GM21381 (cell line): ENCODE data around the gene TSPAN33.
"Not testable (repeated sequence)": the region's sequence is repeated elsewhere in the genome, so short reads cannot be mapped to it uniquely, and the experiment has no call there.

Source experiments
- ATAC-seq: cut with Tn5 transposase; IDR thresholded peaks from one replicate; pipeline ENCODE4 v1.9.1; 2021; ENCODE audit warnings: mild to moderate bottlenecking, moderate library complexity; ENCODE audit not compliant: unreplicated experiment

TSPAN33 gene

DNA sequence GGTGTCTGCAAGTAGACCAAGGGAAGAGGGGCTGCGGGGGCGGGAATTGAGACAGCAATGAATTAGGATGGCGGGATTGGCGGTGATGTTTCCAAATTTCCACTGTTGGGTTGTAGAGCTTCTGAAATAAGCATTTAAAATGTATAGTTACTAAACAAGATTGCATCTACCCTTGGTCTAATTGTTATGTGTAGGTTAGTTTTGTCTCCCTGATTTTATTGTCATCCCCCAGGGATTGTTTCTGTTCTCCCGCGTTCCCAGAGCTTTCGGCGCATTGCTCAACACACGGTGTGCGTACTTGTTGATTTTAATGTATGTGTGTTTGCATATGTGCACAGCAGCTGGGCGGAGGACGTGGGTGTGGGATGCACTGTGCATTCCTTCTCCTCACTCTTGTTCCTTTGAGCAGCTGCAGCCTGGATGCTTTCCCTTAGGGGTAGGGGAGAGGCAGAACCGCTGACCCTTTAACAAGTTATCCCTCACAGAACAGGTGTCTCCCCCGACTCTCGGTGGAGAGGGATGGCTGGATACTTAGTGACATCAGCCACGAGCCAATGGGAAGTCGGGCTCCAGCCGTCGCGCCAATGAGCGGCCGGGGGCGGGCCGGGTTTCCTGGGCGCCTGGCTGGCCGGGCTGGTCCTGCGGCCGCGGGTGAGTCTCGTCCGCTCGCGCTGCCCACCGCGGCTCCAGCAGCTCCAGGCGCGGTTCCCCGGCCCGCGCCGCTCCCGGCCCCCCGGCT is at the start of gene TSPAN33:
Gene TSPAN33, plus strand, starts transcription at position 613 of the 739 bp plus-strand sequence. CDS start 274 bp downstream, outside the sequence.
- peak; percentile 81 for ATAC-seq

DNA sequence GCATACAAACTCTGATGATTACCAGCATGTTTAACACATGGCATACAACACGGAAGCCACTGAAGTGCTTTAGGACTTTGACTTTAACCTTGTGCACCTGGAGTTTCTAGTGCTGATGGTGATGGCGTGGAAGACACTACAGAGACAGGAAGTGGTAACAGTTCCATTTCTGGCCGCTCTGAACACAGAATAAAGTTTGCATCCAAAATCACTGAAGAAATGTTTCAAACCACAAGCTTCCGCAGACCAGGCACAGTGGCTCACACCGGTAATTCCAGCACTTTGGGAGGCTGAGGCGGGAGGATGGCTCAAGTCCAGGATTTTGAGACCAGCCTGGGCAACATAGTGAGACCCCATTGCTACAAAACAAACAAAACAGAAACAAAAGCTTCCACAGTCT is 49.2 kb upstream of the TSPAN33 start:
- ATAC-seq = peak; percentile 71

DNA sequence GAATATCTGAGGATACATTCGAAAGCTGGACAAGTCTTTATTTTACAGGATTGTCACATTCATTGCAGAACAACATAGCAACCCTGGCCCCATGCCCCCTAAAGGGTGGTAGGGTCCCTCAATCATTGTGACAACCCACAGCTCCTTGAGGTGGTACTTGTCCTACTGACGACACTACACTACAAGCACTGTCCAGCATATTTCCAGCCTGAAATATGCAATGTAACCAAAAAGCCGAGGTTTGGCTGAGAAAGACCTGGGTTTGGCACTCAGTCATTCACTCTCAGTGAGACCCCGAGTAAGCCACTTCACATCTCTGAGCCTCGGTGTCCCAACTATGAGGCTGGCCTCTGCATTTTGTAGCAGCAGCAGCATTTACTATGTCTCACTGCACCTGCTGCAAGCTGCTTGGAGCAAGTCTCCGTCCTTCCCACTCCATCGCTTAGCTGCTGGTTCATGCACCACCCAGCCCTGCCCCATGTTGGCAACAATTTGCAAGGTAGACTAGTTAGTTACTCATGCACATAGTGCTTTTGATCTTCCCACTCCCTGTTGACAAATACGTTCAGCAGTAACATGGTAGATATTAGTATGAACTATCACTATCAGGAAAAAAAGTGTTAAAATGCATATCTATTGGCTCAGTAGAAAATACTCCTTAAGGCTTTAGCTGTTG is 46.0 kb upstream of the TSPAN33 start:
- ATAC-seq = no peak

DNA sequence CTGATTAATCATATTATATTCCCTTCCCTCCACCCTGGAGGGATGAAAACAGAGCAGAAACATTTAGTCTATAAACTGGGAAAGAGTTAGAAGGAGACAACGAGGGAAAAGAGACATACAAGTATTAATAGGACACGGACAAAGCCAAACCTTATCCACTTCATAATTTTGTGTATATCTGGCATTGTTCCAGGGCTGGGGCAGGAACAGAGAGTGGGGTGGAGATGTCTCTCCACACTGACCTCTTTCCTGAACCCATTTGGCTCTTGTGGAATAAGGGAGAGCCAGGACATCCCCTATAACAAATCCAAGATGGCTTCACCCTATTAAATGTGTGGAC is 43.7 kb upstream of the TSPAN33 start:
- ATAC-seq = no peak

DNA sequence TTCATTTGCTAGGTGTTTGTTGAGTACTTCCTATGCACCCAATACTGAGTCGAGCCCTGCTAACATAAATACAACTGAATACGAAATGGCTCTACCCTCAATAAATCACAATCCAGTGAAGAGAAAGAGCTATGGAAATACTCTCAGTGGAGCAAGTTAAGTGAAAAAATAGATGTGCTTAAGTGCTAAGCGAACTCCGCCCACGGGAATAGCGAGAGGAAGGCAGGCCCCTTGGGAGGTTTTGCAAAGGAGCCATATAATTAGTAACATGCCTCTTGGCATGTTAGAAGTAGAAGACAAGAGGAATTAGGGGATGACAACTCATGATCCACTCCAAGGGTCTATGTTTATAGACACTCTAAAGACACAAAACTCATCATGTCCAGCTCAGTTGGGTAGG is 42.8 kb upstream of the TSPAN33 start:
- ATAC-seq = no peak

- no peak for ATAC-seq
Measured at GRCh38 chr7:129103561-129104324, 40.8 kb upstream of the TSPAN33 start.

DNA sequence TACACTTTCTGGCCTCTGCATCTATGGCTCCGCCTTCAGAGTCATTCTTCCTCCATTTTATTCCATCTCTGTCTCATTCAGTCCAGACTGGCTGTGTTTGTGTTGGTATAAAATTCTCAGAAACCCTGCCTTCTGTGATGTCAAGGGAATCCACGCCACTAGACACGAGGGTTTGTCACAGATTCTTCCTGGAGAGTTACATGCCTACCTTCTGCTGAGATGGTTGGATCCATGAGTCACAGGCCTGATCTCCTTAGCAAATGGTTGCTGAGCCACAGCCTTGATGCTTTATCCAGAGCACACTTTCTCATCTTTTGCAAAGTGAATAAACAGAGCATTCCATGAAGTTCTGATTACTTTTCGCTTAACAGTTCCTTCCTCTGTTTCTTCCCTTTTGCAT is 35.9 kb upstream of the TSPAN33 start:
- no peak for ATAC-seq

- ATAC-seq = no peak
Measured at GRCh38 chr7:129110258-129110981, 34.1 kb upstream of the TSPAN33 start.

DNA sequence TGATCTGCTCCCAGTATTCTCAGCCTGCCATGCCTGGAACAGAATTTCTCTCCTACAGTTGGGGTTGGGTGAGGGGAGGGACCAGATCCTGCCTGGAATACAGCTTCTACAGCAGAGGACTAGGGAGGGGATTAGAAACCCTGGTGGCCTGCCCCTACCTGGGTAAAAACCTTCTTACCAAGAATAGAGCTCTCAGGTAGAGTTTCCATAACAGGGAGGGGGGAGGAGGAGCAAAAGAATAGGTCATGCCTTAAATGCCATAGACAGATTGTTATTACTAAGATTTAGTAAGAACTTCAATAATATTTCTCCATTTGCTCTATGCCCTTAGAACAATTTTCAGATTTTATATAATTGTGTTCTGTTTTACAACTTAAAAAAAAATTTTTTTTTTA is 33.5 kb upstream of the TSPAN33 start:
- ATAC-seq = no peak

DNA sequence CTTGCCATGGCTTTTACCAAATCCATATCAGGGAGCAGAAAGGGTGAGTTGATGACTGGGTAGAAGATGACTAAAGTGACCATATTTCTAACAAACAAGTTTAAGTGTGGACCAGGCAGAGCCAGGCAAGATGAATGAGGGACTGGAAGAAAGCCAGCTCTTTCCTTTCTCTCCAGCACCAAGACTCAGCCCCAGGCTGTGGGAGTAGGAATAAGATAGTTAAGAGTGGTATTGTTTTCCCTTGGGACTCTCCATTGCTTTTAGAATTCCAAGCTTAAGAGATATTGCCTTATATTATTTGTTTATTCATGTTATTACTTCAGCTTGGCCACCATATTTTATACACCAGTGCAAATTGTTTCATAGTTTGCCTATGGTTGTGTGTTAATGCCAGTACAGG is 28.8 kb upstream of the TSPAN33 start:
- ATAC-seq = no peak

- ATAC-seq = no peak
Measured at GRCh38 chr7:129118182-129118581, 26.3 kb upstream of the TSPAN33 start.

- ATAC-seq = no peak
Measured at GRCh38 chr7:129118976-129119375, 25.5 kb upstream of the TSPAN33 start.

DNA sequence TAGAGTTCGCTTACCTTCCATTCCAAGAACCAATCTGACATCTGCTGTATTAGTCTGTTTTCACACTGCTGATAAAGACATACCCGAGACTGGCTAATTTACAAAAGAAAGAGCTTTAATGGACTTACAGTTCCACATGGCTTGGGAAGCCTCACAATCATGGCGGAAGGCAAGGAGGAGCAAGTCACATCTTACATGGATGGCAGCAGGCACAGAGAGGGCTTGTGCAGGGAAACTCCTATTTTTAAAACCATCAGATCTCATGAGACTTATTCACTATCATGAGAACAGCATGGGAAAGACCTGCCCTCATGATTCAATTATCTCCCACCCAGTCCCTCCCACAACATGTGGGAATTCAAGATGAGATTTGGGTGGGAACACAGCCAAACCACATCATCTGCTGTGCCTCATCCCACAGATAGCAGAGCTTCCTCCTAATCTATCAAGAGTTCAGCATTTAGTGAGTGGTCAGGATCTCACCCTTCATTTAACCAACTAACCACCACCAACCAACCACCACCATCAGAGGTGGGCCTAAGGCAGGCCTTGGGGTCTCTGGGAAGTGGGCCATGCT is 22.9 kb upstream of the TSPAN33 start:
- ATAC-seq = not testable (repeated sequence)

DNA sequence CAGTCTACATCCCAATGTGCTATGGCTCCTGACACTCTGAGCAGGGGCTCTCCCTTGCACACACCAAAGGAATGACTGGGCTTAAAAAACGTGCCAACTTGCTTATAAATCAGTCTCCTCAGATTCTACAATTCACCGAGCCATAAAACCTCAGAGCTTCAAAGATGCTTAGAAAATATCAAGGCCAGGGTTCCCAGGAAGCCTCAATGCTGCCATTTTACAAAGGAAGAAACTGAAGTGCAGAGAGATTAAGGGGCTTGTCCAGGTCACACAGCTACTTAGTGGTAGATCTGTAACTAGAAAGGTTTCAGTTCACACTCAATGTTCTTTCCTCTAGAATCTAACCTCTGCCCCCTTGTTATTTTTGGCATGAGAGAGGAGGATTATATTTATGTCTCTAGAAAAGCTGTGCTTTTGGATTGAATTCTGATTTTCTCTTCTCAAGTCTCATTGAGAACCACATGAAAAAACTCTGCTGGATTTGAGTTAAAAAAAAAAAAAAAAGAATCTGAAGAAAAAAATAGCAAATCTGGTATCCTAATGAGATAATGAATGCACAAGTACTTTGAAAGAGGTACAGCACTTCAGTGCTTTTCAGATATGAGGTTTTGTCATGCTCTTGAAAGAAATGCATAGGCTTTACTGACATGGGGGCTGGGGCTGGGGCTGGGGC is 22.3 kb upstream of the TSPAN33 start:
- ATAC-seq = peak; percentile 44

DNA sequence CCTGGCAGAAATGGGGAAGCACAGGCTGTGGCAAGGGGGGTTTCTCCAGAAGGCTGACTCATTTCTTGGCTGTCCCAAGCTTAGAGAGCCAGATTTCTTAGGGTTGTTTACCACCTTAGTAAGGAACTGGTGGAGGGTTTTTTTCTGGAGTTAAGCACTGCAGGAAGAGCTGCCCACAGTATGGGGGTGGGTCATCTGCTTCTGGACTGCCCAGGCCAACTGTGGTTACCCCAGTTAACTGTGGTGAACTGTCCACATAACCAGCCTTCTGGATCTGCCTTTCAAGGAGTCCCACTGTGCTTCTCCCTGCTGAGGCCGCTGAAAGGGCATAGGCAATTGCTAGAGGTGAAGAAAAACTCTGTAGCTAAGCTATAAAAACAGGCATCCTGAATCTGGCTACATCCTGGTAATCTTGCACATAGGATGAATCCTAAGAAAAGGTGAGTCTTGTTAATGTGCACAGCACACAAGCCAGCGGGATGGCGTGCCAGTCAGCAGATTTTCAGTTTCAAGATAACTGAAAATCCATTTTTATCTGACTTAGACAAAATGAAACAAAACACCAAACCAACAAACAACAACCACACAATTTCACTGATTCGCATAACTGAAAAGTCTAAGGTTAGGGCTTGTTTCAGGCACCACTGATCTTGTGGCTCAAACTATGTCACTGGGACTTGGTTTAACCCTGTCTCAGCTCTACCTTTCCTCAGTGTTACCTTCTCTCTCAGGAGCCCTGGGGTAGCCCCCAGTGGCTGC is 21.6 kb upstream of the TSPAN33 start:
- peak; percentile 69 for ATAC-seq

DNA sequence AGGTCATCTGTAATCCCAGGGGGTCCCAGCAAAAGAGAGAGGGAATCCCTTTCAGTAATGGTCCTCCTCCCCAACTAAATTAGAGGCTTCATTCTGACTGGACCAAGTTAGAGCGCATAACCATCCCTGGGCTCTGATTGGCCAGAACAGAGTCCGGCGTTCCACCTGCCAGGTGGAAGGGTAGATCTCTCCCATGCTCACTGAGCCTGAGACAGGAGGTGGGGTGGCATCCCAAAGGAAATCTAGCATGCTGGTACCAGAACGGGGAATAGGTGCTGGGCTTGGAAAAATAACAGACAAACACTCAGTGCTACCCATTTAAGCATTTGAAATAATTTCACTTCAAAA is 21.0 kb upstream of the TSPAN33 start:
- peak; percentile 17 for ATAC-seq

DNA sequence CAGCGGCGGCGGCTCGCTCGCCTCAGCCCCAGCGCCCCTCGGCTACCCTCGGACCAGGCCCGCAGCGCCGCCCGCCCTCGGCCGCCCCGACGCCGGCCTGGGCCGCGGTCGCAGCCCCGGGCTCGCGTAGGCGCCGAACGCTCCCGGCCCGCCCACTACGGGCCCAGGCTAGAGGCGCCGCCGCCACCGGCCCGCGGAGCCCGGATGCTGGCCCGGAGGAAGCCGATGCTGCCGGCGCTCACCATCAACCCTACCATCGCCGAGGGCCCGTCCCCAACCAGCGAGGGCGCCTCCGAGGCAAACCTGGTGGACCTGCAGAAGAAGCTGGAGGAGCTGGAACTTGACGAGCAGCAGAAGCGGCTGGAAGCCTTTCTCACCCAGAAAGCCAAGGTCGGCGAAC is 18.2 kb upstream of the TSPAN33 start:
- ATAC-seq = no peak

DNA sequence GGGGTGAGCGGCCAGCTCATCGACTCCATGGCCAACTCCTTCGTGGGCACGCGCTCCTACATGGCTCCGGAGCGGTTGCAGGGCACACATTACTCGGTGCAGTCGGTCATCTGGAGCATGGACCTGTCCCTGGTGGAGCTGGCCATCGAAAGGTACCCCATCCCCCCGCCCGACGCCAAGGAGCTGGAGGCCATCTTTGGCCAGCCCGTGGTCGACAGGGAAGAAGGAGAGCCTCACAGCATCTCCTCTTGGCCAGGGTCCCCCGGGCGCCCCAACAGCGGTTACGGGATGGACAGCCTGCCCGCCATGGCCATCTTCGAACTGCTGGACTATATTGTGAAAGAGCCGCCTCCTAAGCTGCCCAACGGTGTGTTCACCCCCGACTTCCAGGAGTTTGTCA is 17.4 kb upstream of the TSPAN33 start:
- ATAC-seq = no peak

DNA sequence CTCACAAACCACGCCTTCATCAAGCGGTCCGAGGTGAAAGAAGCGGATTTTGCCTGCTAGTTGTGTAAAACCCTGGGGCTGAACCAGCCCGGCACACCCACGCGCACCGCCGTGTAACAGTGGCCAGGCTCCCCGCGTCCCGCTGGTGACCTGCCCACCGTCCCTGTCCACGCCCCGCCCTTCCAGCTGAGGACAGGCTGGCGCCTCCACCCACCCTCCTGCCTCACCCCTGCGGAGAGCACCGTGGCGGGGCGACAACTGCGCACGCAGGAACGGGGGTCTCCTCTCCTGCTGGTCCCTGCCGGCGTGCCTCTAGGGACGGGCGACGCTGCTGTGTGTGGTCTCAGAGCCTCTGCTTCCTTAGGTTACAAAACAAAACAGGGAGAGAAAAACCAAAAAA is 16.9 kb upstream of the TSPAN33 start:
- no peak for ATAC-seq
